Small intestine (tissue), 4 donors: Measurements from ENCODE around the gene TRIM29. TPM values are rescaled to one million over a fixed set of nuclear protein-coding genes. Genes with fewer than 3 reads are reported as not detected.

Source experiments
- polyA plus RNA-seq, 4 donors: library from polyadenylated mRNA; stranded (reverse) in 3 of 4; unstranded in 1 of 4; fragments of 200-250 nt in 3 of 4; fragments of 120-200 nt in 1 of 4; gene quantifications; one replicate each; pipeline versions ENCODE4 v1.2.1 to v1.2.3, GENCODE V29; 2013
- donor health status: healthy with polysubstance abuse.
- donor health status: Bipolar disorder and iron deficiency.
- donor health status: healthy.

The TRIM29 gene
- polyA plus RNA-seq, 4 donors = 1.1 to 10.3 (median 1.9) TPM

Other genes with a start within 250 kb of the TRIM29 start
- gene OAF, start 72.9 kb upstream of the TRIM29 start, polyA plus RNA-seq = 100 to 1,000 TPM in 1 of 4 donors, 10 to 100 TPM in 3; 33.0 to 208 (median 65.1) TPM
- gene POU2F3, start 102.0 kb upstream of the TRIM29 start, polyA plus RNA-seq = 1 to 10 TPM; 1.0 to 1.6 (median 1.4) TPM
- 1 to 10 TPM in 2 of 4 donors, under 1 TPM in 1, not detected in 1; 0.54 to 4.4 (median 1.7) TPM for gene TLCD5, start 187.2 kb upstream of the TRIM29 start, polyA plus RNA-seq
- gene ARHGEF12, start 198.3 kb upstream of the TRIM29 start, polyA plus RNA-seq = 10 to 100 TPM; 15.1 to 56.5 (median 22.2) TPM